Ascending aorta (tissue), 2 donors: ENCODE measurements around the gene VWA7. TPM values are rescaled to one million over a fixed set of nuclear protein-coding genes. Genes with fewer than 3 reads are reported as not detected.

Source experiments
- DNase-seq, 2 donors: peaks; one replicate each; pipeline ENCODE4 v3.0.0-alpha.2; 2019; ENCODE audit warnings: low spot score in 2 of 2
- H3K27ac ChIP-seq, 2 donors: fragments of 200-600 bp; sonication (generic); one replicate each; pipeline ENCODE4 v1.5.1; 2016 to 2017; ENCODE audit warnings: mild to moderate bottlenecking in 1 of 2
- H3K27me3 ChIP-seq: fragments of 200-600 bp; sonication (generic); one replicate; pipeline ENCODE4 v1.5.1; 2017
- H3K36me3 ChIP-seq, 2 donors: fragments of 200-600 bp; sonication (generic); one replicate each; pipeline ENCODE4 v1.5.1; 2016
- H3K4me1 ChIP-seq, 2 donors: fragments of 200-600 bp; sonication (generic); one replicate each; pipeline ENCODE4 v1.5.1; 2016 to 2017; ENCODE audit warnings: mild to moderate bottlenecking in 1 of 2
- H3K4me3 ChIP-seq, 2 donors: fragments of 200-600 bp; sonication (generic); one replicate each; pipeline ENCODE4 v1.5.1; 2016 to 2017; ENCODE audit warnings: mild to moderate bottlenecking in 1 of 2
- H3K9me3 ChIP-seq, 2 donors: fragments of 200-600 bp; sonication (generic); one replicate each; pipeline ENCODE4 v1.5.1; 2016
- intact Hi-C: fragments of 100-400 bp; cut with DNase I; formaldehyde crosslinking; loops from one replicate; pipeline ENCODE4 v1.15.1; 2023
- total RNA-seq: library from RNA; depleted of rRNA; stranded (reverse); fragments of >200 nt; gene quantifications from one replicate; pipeline ENCODE4 v1.1.0, GENCODE V29; 2016
- TF ChIP-seq, protein P1 (sequence below), 3 experiments: fragments of 200-600 bp in 2 of 3; fragments of 450-650 bp in 1 of 3; sonication (generic) in 2 of 3; IDR thresholded peaks; one replicate each; pipeline ENCODE4 v1.5.1; 2016 to 2019; ENCODE audit warnings: antibody characterized with exemption in 3 of 3, mild to moderate bottlenecking in 1 of 3, moderate library complexity in 1 of 3

VWA7 gene
- total RNA-seq, 1 donor from 2014 or later, result not detected

DNA sequence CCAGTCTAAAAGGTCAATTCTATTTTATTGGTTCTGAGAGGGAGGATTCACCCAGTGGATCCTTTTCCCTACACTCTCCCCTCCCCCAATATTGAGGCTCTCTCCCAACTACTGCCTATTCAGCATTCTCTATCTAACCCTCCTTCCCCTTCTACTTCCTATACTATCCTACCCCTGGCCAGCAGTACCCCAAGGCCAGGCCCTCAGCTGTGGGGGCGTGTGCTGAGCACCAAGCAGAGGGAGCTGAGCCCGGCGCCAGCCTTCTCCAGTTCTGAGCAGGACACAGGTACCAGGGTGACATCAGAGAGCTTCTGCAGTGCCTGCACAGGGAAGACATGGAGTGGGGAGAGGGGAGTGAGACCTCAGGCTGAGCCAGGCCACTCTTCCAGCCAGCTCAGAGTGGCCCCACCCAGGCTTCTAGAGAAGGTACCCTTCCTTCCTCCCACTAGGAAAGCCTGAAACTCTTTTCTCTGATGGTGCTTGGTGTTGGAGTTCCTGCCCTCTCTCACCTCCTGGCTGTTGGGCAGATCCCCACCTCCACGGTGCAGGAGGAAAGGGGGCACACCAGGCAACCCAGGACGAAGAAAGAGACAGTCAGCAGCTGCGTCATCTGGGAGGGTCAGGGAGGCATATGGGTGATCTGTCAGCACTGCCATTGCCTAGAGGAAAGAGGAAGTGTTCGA lies 50.0 kb downstream of the VWA7 start:
- H3K36me3 ChIP-seq, result peaks cover 38% of the 10 kb centered on the region in 2 donors
- intact Hi-C loops, result no loop called here
- no peaks in the 10 kb centered on the region for H3K27me3 ChIP-seq
- H3K27ac ChIP-seq, result peak overlapping the region; percentile 66 to 95
- TF ChIP-seq, protein P1, sequence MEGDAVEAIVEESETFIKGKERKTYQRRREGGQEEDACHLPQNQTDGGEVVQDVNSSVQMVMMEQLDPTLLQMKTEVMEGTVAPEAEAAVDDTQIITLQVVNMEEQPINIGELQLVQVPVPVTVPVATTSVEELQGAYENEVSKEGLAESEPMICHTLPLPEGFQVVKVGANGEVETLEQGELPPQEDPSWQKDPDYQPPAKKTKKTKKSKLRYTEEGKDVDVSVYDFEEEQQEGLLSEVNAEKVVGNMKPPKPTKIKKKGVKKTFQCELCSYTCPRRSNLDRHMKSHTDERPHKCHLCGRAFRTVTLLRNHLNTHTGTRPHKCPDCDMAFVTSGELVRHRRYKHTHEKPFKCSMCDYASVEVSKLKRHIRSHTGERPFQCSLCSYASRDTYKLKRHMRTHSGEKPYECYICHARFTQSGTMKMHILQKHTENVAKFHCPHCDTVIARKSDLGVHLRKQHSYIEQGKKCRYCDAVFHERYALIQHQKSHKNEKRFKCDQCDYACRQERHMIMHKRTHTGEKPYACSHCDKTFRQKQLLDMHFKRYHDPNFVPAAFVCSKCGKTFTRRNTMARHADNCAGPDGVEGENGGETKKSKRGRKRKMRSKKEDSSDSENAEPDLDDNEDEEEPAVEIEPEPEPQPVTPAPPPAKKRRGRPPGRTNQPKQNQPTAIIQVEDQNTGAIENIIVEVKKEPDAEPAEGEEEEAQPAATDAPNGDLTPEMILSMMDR (IDR thresholded peaks at IDR 0.05), result no peak
- DNase-seq, result no peak
- peak overlapping the region in 1 of 2 donors; percentile 96 for H3K4me3 ChIP-seq
- H3K4me1 ChIP-seq, result peaks cover 12 to 19% of the 10 kb centered on the region in 2 donors
- H3K9me3 ChIP-seq, result no peaks in the 10 kb centered on the region

DNA sequence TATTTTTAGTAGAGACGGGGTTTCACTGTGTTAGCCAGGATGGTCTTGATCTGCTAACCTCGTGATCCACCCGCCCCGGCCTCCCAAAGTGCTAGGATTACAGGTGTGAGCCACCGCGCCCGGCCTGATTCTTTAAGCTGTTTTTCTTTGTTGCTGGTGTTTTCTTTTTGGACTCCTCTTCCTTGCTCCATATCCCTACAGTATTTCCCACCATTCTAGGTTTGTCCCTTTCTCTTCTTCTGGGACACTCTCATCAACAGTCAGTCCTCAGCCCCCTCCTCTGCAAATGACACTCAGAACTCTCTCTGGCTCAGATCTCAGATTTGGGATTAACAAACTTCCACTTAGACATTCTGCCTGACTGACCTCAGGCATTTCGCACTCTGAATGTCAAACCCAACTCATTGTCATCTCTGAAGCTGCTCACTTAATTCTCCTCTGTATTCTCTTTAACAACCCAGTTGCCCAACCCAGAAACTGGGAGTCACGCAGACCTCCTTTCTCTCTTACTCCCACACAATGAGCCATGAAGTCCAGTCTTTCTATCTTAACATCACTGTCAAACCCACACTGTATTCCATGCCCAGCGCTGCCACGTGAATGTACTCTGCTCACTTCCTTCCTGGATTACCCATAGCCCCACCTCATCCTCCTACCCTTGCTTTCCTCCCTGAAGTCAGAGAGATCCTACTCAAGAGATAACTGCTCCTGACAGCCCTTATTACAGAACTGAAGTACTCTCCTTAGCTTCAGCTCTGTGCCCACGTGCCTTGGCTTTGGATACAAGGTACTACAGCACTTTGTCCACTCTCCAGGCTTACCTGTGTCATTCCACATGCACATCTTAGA lies 51.4 kb downstream of the VWA7 start:
- no peak overlapping the region for H3K4me3 ChIP-seq
- H3K27ac ChIP-seq, result no peak overlapping the region
- DNase-seq, result no peak
- H3K27me3 ChIP-seq, result no peaks in the 10 kb centered on the region
- peaks cover 10 to 18% of the 10 kb centered on the region in 2 donors for H3K4me1 ChIP-seq
- H3K36me3 ChIP-seq, result peaks cover 23 to 28% of the 10 kb centered on the region in 2 donors
- TF ChIP-seq, protein P1 (IDR thresholded peaks at IDR 0.05), result no peak
- H3K9me3 ChIP-seq, result no peaks in the 10 kb centered on the region
- intact Hi-C loops, result no loop called here

DNA sequence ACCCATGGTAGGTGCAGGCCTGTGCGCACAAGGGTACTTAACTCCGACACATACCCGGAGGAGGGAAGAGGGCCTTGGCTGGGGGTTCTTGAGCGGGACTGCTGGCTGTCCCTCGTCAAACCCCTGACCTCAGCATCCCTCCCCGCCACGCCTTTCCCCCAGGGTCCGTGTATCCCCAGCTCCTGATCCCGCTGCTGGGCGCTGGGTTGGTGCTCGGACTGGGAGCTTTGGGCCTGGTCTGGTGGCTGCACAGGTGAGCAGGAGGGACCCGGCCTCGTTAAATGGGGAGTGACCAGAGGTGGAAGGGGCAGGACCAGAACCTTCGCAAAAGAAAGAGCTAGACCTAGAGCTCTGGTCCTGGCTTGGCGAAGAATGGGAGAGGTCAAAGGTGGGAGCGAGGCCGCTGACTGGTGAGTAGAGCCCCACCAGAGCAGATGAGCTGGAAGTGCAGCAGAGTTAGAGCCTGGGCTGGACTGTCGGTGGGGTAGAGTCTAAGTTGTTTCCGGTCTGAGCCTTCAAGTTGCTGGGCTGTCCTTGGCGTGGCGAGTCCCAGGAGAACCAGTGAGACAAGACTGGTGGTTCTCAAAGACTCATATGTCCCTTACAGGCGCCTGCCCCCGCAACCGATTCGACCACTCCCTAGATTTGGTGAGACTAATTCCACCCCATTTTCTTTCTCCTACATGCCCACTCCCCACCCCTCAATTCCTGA lies 53.0 kb downstream of the VWA7 start:
- Histone ChIP-seq H3K4me1 (peaks cover 8 to 15% of the 10 kb centered on the region in 2 donors), H3K27ac (no peak overlapping the region), H3K9me3 (no peaks in the 10 kb centered on the region), H3K27me3 (no peaks in the 10 kb centered on the region), H3K4me3 (no peak overlapping the region), H3K36me3 (peaks cover 22 to 25% of the 10 kb centered on the region in 2 donors)
- TF ChIP-seq, protein P1 (IDR thresholded peaks at IDR 0.05), result no peak
- no peak for DNase-seq
- intact Hi-C loops, result no loop called here

DNA sequence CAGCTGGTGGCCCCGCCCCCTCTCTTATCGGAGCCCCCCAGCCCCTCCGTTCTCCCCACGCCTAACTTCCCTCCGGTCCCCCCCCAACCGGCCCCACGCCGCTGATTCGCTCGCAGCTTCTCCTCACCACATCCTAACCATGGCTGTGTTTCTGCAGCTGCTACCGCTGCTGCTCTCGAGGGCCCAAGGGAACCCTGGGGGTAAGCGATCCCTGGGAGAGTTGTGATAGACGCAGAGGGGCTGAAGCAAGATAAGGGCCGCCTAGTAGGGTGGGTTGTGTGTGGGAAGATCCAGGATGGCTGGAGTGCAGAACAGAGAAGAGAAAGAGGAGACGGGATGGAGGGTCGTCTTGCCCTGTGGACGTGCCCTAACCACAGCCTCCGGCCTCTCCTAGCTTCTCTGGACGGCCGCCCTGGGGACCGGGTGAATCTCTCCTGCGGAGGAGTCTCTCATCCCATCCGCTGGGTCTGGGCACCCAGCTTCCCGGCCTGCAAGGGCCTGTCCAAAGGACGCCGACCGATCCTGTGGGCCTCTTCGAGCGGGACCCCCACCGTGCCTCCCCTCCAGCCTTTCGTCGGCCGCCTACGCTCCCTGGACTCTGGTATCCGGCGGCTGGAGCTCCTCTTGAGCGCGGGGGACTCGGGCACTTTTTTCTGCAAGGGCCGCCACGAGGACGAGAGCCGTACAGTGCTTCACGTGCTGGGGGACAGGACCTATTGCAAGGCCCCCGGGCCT lies 53.7 kb downstream of the VWA7 start, which contains the start of gene MPIG6B:
Gene MPIG6B (plus strand): TSS at position 129 of the 735 bp plus-strand sequence. CDS start 11 bp downstream, at position 140.
- no peak within 1 kb of the TSS for H3K4me3 ChIP-seq
- intact Hi-C loops, result no loop called here
- DNase-seq, result no peak
- H3K4me1 ChIP-seq, result peaks cover 5 to 12% of the 10 kb centered on the region in 2 donors
- H3K27me3 ChIP-seq, result no peaks in the 10 kb centered on the region
- peaks cover 22 to 25% of the 10 kb centered on the region in 2 donors for H3K36me3 ChIP-seq
- H3K27ac ChIP-seq, result no peak within 1 kb of the TSS
- H3K9me3 ChIP-seq, result no peaks in the 10 kb centered on the region
- TF ChIP-seq, protein P1 (IDR thresholded peaks at IDR 0.05), result no peak

DNA sequence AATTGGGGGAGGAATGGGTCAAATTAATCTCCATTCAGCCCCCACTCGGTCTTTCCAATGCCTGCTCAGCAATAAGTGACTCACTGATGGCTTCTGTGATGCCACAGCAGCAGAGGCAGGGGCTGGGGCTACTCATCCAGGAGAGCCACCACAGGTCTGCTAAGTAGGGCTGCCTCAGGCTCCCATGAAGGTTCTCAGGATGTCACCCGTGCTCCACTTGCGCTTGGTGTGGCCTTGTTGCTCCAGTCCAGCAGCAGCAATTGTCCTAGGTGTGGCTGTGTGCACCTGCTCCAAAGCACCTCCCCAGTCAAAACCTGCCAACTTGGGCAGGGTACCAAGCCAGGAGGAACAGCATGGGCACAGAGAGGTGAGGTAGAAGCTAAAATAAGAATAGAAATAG lies 55.0 kb downstream of the VWA7 start:
- Histone ChIP-seq H3K4me1 (no peaks in the 10 kb centered on the region), H3K27ac (no peak overlapping the region), H3K36me3 (peaks cover 16 to 19% of the 10 kb centered on the region in 2 donors), H3K9me3 (no peaks in the 10 kb centered on the region), H3K4me3 (no peak overlapping the region), H3K27me3 (no peaks in the 10 kb centered on the region)
- DNase-seq, result no peak
- TF ChIP-seq, protein P1 (IDR thresholded peaks at IDR 0.05), result no peak
- intact Hi-C loops, result no loop called here
